ENCODE data around the gene KCNH1.

- TF ChIP-seq, protein P1, sequence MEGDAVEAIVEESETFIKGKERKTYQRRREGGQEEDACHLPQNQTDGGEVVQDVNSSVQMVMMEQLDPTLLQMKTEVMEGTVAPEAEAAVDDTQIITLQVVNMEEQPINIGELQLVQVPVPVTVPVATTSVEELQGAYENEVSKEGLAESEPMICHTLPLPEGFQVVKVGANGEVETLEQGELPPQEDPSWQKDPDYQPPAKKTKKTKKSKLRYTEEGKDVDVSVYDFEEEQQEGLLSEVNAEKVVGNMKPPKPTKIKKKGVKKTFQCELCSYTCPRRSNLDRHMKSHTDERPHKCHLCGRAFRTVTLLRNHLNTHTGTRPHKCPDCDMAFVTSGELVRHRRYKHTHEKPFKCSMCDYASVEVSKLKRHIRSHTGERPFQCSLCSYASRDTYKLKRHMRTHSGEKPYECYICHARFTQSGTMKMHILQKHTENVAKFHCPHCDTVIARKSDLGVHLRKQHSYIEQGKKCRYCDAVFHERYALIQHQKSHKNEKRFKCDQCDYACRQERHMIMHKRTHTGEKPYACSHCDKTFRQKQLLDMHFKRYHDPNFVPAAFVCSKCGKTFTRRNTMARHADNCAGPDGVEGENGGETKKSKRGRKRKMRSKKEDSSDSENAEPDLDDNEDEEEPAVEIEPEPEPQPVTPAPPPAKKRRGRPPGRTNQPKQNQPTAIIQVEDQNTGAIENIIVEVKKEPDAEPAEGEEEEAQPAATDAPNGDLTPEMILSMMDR (conservative IDR thresholded peaks at IDR 0.05; ENCODE audit: low read depth, low read length) = no peak
- no peak for TF ChIP-seq RAD21 (IDR thresholded peaks at IDR 0.05; ENCODE audit: low read length)
- TF ChIP-seq MAFK (IDR thresholded peaks at IDR 0.05; ENCODE audit: low read depth, low read length) = no peak
- no peak for TF ChIP-seq POLR2A (IDR thresholded peaks at IDR 0.05; ENCODE audit: low read depth, low read length)
- TF ChIP-seq CHD1 (IDR thresholded peaks at IDR 0.05; ENCODE audit: low read depth, low read length) = no peak
- TF ChIP-seq FOS (IDR thresholded peaks at IDR 0.05; ENCODE audit: low read depth, low read length) = no peak
- no peak for TF ChIP-seq SMC3 (IDR thresholded peaks at IDR 0.05; ENCODE audit: low read depth, low read length)
- no peak for TF ChIP-seq MXI1 (IDR thresholded peaks at IDR 0.05; ENCODE audit: borderline replicate concordance, low read depth, low read length)
- TF ChIP-seq USF2 (IDR thresholded peaks at IDR 0.05; ENCODE audit: low read depth, low read length) = no peak
- TF ChIP-seq BHLHE40 (IDR thresholded peaks at IDR 0.05; ENCODE audit: low read depth, low read length) = no peak
- TF ChIP-seq RFX5 (IDR thresholded peaks at IDR 0.05; ENCODE audit: low read depth, low read length) = no peak
- no peak for TF ChIP-seq ELK1 (IDR thresholded peaks at IDR 0.05; ENCODE audit: borderline replicate concordance, low read depth, low read length)
- TF ChIP-seq CEBPB (IDR thresholded peaks at IDR 0.05; ENCODE audit: low read depth, low read length) = no peak
These were observed 395.7 kb downstream of the KCNH1 start for GRCh38 chr1:210738256-210738655.
